Hypothalamus (tissue), 51 donors: ENCODE results near the gene PRUNE1.

ENCODE experiments used
- DNase-seq, 51 donors: peaks; one replicate each; lab custom pipeline; 2025; lab: John Stamatoyannopoulos, UW

PRUNE1 gene

DNA sequence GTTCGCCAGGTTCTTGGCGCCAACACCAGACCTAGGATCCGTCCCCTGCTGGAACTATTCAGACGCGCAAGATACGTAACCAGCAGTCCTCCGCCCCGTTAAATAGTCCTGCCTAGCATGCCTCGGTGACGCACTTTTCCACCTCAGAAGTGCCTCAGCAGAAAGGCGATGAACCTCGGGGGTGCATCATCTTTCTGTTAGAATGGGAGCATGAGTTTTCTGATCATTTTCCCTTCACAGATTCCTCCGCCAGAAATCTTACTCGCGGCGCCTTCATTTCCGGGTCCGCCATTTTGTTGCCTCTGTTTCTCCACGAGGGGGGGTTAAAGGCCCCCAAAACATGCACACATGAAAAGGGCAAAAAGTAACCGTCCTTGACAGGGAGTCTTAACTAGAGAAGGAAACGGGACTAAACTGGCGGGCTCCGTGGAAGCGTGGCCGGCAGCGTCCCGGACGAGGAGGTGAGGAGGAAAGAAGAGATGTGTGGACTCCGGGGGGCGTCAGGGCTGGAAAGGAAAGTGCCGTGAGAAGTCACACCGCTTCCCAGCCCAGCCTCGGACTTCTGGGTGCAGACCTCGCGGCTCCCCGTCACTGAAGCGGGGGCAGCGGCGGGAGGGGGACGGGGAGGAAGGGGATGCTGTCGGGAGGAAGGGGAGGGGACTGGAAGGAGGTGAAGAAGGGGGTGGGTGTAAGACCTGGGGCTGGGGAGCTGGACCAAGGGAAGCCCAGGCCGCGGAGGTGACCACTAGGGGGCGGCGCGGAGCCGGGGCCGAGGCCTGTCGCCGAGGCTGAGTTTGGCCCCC is 62.4 kb downstream of the PRUNE1 start, which contains the start of gene GABPB2:
Gene GABPB2, plus strand, starts transcription at position 288 of the 803 bp plus-strand sequence. CDS start 17,429 bp downstream, outside the sequence.
- peak; percentile 60 to 96 (median 86) for DNase-seq

DNA sequence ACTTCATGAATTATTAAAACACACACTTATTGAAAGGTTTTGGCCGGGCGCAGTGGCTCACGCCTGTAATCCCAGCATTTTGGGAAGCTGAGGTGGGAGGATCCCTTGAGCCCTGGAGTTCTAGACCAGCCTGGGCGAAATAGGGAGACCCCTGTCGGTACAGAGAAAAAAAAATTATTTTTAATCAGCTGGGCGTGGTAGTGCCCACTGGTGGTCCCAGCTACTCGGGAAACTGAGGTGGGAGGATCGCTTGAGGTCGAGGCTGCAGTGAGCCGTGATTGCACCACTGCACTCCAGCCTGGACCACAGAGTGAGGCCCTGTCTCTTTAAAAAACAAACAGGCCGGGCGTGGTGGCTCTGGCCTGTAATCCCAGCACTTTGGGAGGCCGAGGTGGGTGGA is 64.0 kb downstream of the PRUNE1 start:
- DNase-seq: no peak
